Kidney (tissue), 14 donors: ENCODE measurements around the gene ATR. TPM values are rescaled to one million over a fixed set of nuclear protein-coding genes. Genes with fewer than 3 reads are reported as not detected.
"Not testable (repeated sequence)": the region's sequence is repeated elsewhere in the genome, so short reads cannot be mapped to it uniquely, and the experiment has no call there.

Experiments used
- DNase-seq, 5 donors: peaks; one replicate each; pipeline ENCODE4 v3.0.0-alpha.2; 2013 to 2020
- FAIRE-seq: peaks from 2 replicates; lab custom pipeline; 2012; peaks lifted over from hg19 to GRCh38; lab: Jason Lieb, UNC
- H3K27ac ChIP-seq, 2 donors: one replicate each; pipeline ENCODE4 v1.7.0; 2013; ENCODE audit warnings: low read depth in 2 of 2, low read length in 2 of 2, inconsistent platforms in 1 of 2
- H3K27me3 ChIP-seq: one replicate; pipeline ENCODE4 v1.7.1; 2013; ENCODE audit warnings: low read length, inconsistent platforms; ENCODE audit not compliant: control insufficient read depth, insufficient read depth
- H3K36me3 ChIP-seq, 3 donors: one replicate each; pipeline versions ENCODE4 v1.7.0 to v1.7.1; 2013; ENCODE audit warnings: low read length in 3 of 3, control low read depth in 1 of 3, inconsistent platforms in 1 of 3; ENCODE audit not compliant: insufficient read depth in 3 of 3, control insufficient read depth in 2 of 3
- H3K4me1 ChIP-seq, 3 donors: one replicate each; pipeline versions ENCODE4 v1.7.0 to v1.7.1; 2013; ENCODE audit warnings: low read length in 3 of 3, inconsistent platforms in 1 of 3, low read depth in 1 of 3; ENCODE audit not compliant: control insufficient read depth in 2 of 3, insufficient read depth in 2 of 3
- H3K4me3 ChIP-seq, 3 donors: one replicate each; pipeline versions ENCODE4 v1.7.0 to v1.8.1; 2013; ENCODE audit warnings: low read length in 3 of 3, control low read depth in 1 of 3, inconsistent platforms in 1 of 3
- H3K9ac ChIP-seq, 3 donors: one replicate each; pipeline versions ENCODE4 v1.7.0 to v1.7.1; 2013; ENCODE audit warnings: low read length in 3 of 3, control low read depth in 1 of 3, inconsistent platforms in 1 of 3
- H3K9me3 ChIP-seq, 3 donors: one replicate each; pipeline versions ENCODE4 v1.7.0 to v1.7.1; 2013; ENCODE audit warnings: low read length in 3 of 3, control low read depth in 1 of 3, inconsistent platforms in 1 of 3; ENCODE audit not compliant: control insufficient read depth in 2 of 3, insufficient read depth in 1 of 3
- CTCF ChIP-seq: IDR thresholded peaks from 3 replicates; pipeline ENCODE4 v1.5.1; 2012; ENCODE audit warnings: mild to moderate bottlenecking, moderate library complexity, borderline replicate concordance; ENCODE audit not compliant: insufficient read depth; ENCODE audit errors: extremely low read depth
- intact Hi-C: fragments of 100-400 bp; cut with DNase I; formaldehyde crosslinking; loops from one replicate; pipeline ENCODE4 v1.11.1; 2022
- polyA plus RNA-seq: library from polyadenylated mRNA; stranded (reverse); fragments of 350-450 nt; fragmentation: Illumina TruSeq; extraction: RNeasy Lipid Tissue Mini Kit (QIAGEN cat#74804); gene quantifications from one replicate; pipeline ENCODE4 v1.2.3, GENCODE V29; 2014; ENCODE audit warnings: low read depth, low replicate concordance; ENCODE audit not compliant: insufficient read depth
- total RNA-seq: library from RNA; stranded (reverse); fragmentation: NEBNext Ultra II Directional; extraction: Animal tissue kit (Norgen Biotek cat#: 25700); gene quantifications from one replicate; pipeline ENCODE4 v1.2.1, GENCODE V29; 2021
- donor health status: control.
- donor health status: control.
- donor health status: control.
- donor health status: control.
- donor health status: control.
- donor health status: DM: yes; HTN: yes; CAD: no.
- donor health status: Normal renal cell carcinoma (clear cell type).

The ATR gene
- total and polyA plus RNA-seq, 2 donors from 2014 or later, result 17.4 to 31.8 TPM

DNA sequence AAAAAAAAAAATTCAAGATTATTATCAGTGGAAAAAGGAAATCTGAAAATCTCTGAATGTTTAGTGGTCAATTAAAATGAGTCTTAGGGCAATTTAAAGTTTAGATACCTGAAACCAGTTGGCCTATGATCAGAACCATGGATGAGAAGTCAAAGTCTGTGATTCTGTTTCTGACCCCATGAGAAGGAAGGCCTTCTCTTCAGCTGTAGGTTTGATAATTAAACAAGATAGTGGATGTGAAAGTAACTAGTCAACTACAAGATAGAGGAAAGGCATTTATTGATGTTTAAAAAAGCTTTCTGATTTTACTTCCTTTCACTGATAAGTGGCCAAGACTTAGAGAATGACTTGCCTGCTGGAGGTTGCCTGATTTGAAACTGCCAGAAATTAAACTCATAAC lies 26.4 kb upstream of the ATR start:
- Histone ChIP-seq H3K27ac (no peak overlapping the region), H3K36me3 (no peaks in the 10 kb centered on the region), H3K9ac (no peak overlapping the region), H3K4me3 (no peak overlapping the region), H3K27me3 (no peaks in the 10 kb centered on the region), H3K9me3 (no peaks in the 10 kb centered on the region), H3K4me1 (peaks cover 0 to 4% (median 0%) of the 10 kb centered on the region in 3 donors)
- intact Hi-C loops, result no loop called here
- FAIRE-seq (no peak), DNase-seq (no peak)
- no peak for TF ChIP-seq CTCF

- H3K4me3 ChIP-seq, FAIRE-seq, H3K36me3 ChIP-seq, H3K4me1 ChIP-seq, H3K9me3 ChIP-seq, H3K9ac ChIP-seq, H3K27ac ChIP-seq, DNase-seq, H3K27me3 ChIP-seq, intact Hi-C loops: not testable (repeated sequence)
These were observed 24.8 kb upstream of the ATR start for GRCh38 chr3:142603386-142603705.

DNA sequence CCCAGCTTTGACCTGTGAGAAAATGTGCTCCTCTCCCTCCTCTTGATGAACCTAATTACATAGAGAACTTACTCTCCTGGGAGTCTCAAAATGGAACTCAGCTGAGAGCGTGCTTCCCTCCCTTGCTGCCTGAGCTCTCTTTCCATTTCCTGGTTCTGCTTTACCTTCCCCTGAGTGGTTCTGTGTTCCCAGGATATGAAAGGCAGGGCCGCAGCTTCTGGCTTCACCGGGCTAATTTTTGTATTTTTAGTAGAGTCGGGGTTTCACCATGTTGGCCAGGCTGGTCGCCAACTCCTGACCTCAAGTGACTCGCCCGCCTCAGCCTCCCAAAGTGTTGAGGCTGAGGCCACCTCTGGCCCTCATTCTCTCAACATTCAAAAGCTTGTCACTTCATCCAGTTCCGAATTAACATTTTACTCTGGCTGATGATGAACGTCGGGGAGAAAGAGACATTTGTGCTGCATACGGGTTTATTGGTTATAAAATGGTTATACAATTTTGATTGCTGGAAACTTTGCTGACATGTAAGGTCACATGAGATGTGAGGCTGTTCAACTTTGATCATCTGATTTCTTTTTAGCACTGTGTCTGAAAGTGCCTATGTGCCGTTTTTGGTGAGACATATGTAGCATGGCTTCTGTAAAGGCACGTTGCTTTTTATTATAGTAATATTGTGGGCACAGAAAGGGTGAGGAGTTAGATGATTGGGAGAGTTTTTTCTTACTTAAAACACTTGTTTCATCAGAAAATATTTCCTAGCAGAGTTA lies 24.3 kb upstream of the ATR start:
- FAIRE-seq, result no peak

DNA sequence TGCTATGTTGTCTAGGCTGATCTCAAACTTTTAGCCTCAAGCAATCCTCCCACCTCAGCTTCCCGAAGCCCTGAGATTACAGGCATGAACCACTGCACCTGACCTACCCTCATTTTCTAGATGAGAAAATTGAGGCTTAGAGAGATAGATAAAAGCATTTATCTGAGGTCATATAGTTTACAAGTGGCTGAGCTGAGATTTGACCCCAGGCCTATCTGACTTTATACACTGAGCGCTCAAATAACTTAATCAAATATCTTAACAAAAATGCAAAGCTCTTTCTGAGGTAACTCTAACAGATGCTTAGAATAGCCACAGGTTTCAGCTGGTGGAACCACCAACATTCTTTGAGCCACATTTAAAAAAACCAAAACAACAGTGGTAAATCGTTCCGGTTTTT lies 23.2 kb upstream of the ATR start:
- FAIRE-seq, result no peak
- intact Hi-C loops, result no loop called here
- Histone ChIP-seq H3K9me3 (no peaks in the 10 kb centered on the region), H3K27me3 (no peaks in the 10 kb centered on the region), H3K36me3 (no peaks in the 10 kb centered on the region), H3K9ac (no peak overlapping the region), H3K4me1 (peaks cover 0 to 13% (median 2%) of the 10 kb centered on the region in 3 donors), H3K27ac (no peak overlapping the region), H3K4me3 (no peak overlapping the region)
- no peak for TF ChIP-seq CTCF
- no peak for DNase-seq

More for the DNA sequence above, 24.3 kb upstream of the ATR start:
- H3K4me1 ChIP-seq, result peaks cover 0 to 4% (median 2%) of the 10 kb centered on the region in 3 donors
- H3K9me3 ChIP-seq, result no peaks in the 10 kb centered on the region
- H3K36me3 ChIP-seq, result no peaks in the 10 kb centered on the region
- no peak overlapping the region for H3K9ac ChIP-seq
- intact Hi-C loops, result no loop called here
- no peaks in the 10 kb centered on the region for H3K27me3 ChIP-seq
- no peak overlapping the region for H3K4me3 ChIP-seq
- TF ChIP-seq CTCF, result no peak
- H3K27ac ChIP-seq, result no peak overlapping the region
- DNase-seq, result no peak
